ENCODE results near the gene ZNF606. TPM values are rescaled to one million over a fixed set of nuclear protein-coding genes. Genes with fewer than 3 reads are reported as not detected.
"Not testable (repeated sequence)": the region's sequence is repeated elsewhere in the genome, so short reads cannot be mapped to it uniquely, and the experiment has no call there.

Gene ZNF606
- total RNA-seq, 1 experiment from 2014 or later = 16.7 TPM

GRCh38 chr19:58010507-58010906 lies 7.9 kb upstream of the ZNF606 start:
- Histone ChIP-seq H3K27ac (ENCODE audit: low read depth, low read length, poor library complexity, severe bottlenecking) (no peak overlapping the region), H3K4me3 (ENCODE audit: low read depth, low read length, poor library complexity, severe bottlenecking) (peak overlapping the region; percentile 59), H3K27me3 (replicated peaks; ENCODE audit: insufficient read depth, low read depth, low read length, poor library complexity) (no peaks in the 10 kb centered on the region), H3K4me1 (ENCODE audit: insufficient read depth, low read length, poor library complexity, severe bottlenecking) (peaks cover 5% of the 10 kb centered on the region), H3K36me3 (ENCODE audit: insufficient read depth, low read length, poor library complexity, severe bottlenecking) (peaks cover 9% of the 10 kb centered on the region), H3K9me3 (ENCODE audit: low read depth, low read length, poor library complexity, severe bottlenecking) (peaks cover 8% of the 10 kb centered on the region)
- DNase-seq (ENCODE audit: low spot score) = no peak
- ChIA-PET CTCF (no interaction called here), POLR2A (ENCODE audit: low non-redundant PET) (no interaction called here)
- intact Hi-C loops (cut with micrococcal nuclease; ENCODE audit: unreplicated experiment) = no loop called here
- BruUV-seq (replicated peaks) = no TSS peak
- TF ChIP-seq EZH2 (IDR thresholded peaks at IDR 0.05; ENCODE audit: borderline replicate concordance, low read depth, low read length, poor library complexity, severe bottlenecking) (no peak), CTCF (conservative IDR thresholded peaks at IDR 0.05; ENCODE audit: low read depth, low read length) (no peak)

DNA sequence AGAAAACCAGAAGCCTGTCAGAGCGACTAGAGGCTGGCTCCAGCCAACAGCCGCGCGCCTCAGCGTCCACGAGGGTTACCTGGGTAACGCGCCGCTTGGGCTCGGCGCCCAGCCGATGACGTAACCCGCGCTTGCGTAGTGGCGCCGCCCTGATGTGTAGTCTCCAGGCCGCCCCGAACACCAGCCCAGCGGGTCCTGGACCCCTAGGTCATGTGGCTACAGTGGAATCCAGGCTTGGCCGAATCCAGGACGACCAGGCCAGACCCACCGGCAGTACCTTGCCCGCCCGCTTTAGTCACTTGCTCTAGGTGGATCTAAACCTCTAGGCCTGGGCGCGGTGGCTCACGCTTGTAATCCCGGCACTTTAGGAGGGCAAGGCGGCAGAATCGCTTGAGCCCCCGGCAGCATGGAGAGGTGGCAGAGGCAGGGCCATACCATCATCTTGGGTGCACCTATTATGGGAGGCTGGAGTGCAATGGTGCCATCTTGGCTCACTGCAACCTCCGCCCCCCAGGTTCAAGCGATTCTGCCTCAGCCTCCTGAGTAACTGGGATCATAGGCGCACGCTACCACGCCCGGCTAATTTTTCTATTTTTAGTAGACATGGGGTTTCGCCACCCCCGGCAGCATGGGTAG lies 7.2 kb upstream of the ZNF606 start:
- H3K27ac ChIP-seq (ENCODE audit: low read depth, low read length, poor library complexity, severe bottlenecking) = peak overlapping the region; percentile 77
- peaks cover 5% of the 10 kb centered on the region for H3K4me1 ChIP-seq (ENCODE audit: insufficient read depth, low read length, poor library complexity, severe bottlenecking)
- no peak for TF ChIP-seq EZH2 (IDR thresholded peaks at IDR 0.05; ENCODE audit: borderline replicate concordance, low read depth, low read length, poor library complexity, severe bottlenecking)
- TF ChIP-seq CTCF (conservative IDR thresholded peaks at IDR 0.05; ENCODE audit: low read depth, low read length) = no peak
- peak overlapping the region; percentile 59 for H3K4me3 ChIP-seq (ENCODE audit: low read depth, low read length, poor library complexity, severe bottlenecking)
- POLR2A ChIA-PET (ENCODE audit: low non-redundant PET) = no interaction called here
- CTCF ChIA-PET = no interaction called here
- DNase-seq (ENCODE audit: low spot score) = peak; percentile 91
- H3K9me3 ChIP-seq (ENCODE audit: low read depth, low read length, poor library complexity, severe bottlenecking) = peaks cover 12% of the 10 kb centered on the region
- intact Hi-C loops (cut with micrococcal nuclease; ENCODE audit: unreplicated experiment) = no loop called here
- no peaks in the 10 kb centered on the region for H3K27me3 ChIP-seq (replicated peaks; ENCODE audit: insufficient read depth, low read depth, low read length, poor library complexity)
- BruUV-seq (replicated peaks) = no TSS peak
- H3K36me3 ChIP-seq (ENCODE audit: insufficient read depth, low read length, poor library complexity, severe bottlenecking) = peaks cover 16% of the 10 kb centered on the region

DNA sequence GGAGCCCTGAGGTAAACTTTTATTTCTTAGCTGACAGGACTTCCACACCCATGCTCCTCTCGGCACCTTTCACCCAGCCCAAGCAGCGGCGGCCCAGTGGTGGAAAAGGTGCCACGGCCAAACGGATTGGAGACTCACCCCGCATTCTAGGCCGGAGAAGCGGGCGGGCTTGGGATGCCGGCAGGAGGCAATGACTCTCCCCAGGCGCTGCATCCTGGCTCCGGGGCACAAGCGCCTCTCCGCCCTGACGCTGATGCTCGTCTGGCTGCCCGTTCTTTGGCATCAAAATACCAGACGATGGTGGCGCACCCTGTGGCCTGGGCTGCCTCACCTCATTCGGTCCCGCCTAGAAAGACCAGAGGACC lies 6.7 kb upstream of the ZNF606 start:
- DNase-seq (ENCODE audit: low spot score) = no peak
- Histone ChIP-seq H3K4me1 (ENCODE audit: insufficient read depth, low read length, poor library complexity, severe bottlenecking) (peaks cover 5% of the 10 kb centered on the region), H3K27me3 (replicated peaks; ENCODE audit: insufficient read depth, low read depth, low read length, poor library complexity) (no peaks in the 10 kb centered on the region), H3K9me3 (ENCODE audit: low read depth, low read length, poor library complexity, severe bottlenecking) (peaks cover 16% of the 10 kb centered on the region), H3K27ac (ENCODE audit: low read depth, low read length, poor library complexity, severe bottlenecking) (no peak overlapping the region), H3K4me3 (ENCODE audit: low read depth, low read length, poor library complexity, severe bottlenecking) (peak overlapping the region; percentile 59), H3K36me3 (ENCODE audit: insufficient read depth, low read length, poor library complexity, severe bottlenecking) (peaks cover 21% of the 10 kb centered on the region)
- POLR2A ChIA-PET (ENCODE audit: low non-redundant PET) = no interaction called here
- intact Hi-C loops (cut with micrococcal nuclease; ENCODE audit: unreplicated experiment) = no loop called here
- TF ChIP-seq EZH2 (IDR thresholded peaks at IDR 0.05; ENCODE audit: borderline replicate concordance, low read depth, low read length, poor library complexity, severe bottlenecking) = no peak
- TF ChIP-seq CTCF (conservative IDR thresholded peaks at IDR 0.05; ENCODE audit: low read depth, low read length) = no peak
- no TSS peak for BruUV-seq (replicated peaks)
- CTCF ChIA-PET = no interaction called here

DNA sequence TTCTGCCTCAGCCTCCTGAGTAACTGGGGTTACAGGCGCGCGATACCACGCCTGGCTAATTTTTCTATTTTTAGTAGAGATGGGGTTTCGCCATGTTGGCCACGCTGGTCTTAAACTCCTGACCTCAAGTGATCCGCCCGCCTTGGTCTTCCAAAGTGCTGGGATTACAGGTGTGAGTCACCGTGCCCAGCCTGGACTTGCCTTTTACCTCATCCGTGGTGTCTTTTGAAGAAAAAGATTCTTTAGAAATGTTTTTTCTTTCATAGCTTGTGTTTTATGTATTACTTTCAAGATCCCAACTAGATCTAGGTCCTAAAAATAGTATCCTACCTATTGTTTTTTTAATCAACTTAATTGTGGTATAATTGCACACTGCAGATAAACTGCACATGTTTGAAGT lies 6.3 kb upstream of the ZNF606 start:
- DNase-seq (ENCODE audit: low spot score); H3K27me3 ChIP-seq (replicated peaks; ENCODE audit: insufficient read depth, low read depth, low read length, poor library complexity); BruUV-seq (replicated peaks); H3K4me1 ChIP-seq (ENCODE audit: insufficient read depth, low read length, poor library complexity, severe bottlenecking); POLR2A ChIA-PET (ENCODE audit: low non-redundant PET); H3K27ac ChIP-seq (ENCODE audit: low read depth, low read length, poor library complexity, severe bottlenecking); intact Hi-C loops (cut with micrococcal nuclease; ENCODE audit: unreplicated experiment); CTCF ChIA-PET: not testable (repeated sequence)
- Histone ChIP-seq H3K9me3 (ENCODE audit: low read depth, low read length, poor library complexity, severe bottlenecking) (peaks cover 20% of the 10 kb centered on the region), H3K36me3 (ENCODE audit: insufficient read depth, low read length, poor library complexity, severe bottlenecking) (peaks cover 25% of the 10 kb centered on the region), H3K4me3 (ENCODE audit: low read depth, low read length, poor library complexity, severe bottlenecking) (peak overlapping the region; percentile 59)
